HG02852 (cell line): ENCODE measurements around the gene TRPC6.
A peak's percentile ranks its signal among the peaks of the same experiment; 100 is the strongest.
"Not testable (repeated sequence)": the region's sequence is repeated elsewhere in the genome, so short reads cannot be mapped to it uniquely, and the experiment has no call there.

ENCODE experiments used
- ATAC-seq: cut with Tn5 transposase; IDR thresholded peaks from one replicate; pipeline ENCODE4 v1.9.1; 2021; ENCODE audit warnings: mild to moderate bottlenecking, moderate library complexity; ENCODE audit not compliant: unreplicated experiment

Gene TRPC6

DNA sequence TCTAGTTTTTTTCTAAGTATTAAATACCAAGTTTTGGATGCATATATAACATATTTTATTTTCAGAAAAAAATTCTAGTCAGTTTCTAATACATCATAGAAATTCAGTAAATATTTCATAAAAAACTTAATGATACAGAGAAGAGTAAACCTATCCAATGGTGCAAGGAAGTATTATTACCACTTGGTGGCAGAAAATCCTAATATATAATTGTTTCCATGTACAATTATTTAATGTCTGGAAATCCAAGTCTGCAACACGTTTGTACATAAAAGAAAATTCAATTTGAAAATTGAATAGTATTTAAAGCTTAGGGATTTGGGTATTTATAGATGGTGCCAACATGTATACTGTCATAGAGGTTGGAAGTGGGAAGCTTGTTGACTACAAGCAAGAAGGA lies 127.0 kb downstream of the TRPC6 start:
- no peak for ATAC-seq

DNA sequence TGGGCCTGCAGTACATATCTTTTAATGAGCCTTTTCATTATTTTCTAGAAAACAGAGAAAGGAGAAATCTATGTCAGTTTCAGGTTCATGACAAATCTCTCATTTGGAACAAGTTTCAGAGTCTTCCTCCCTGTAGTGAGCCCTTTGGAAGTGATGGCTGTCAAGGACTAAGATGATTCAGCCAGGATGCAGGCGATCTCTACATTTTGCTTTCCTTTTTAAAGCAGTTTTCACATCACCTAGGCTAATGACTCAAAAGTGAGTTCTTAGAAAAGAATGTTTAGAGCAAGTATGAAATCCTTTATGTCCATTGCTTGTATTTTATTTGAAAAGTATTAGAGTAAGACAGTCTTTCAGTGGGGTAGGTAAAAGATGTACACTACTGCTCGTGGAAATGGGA lies 130.1 kb downstream of the TRPC6 start:
- ATAC-seq: no peak

DNA sequence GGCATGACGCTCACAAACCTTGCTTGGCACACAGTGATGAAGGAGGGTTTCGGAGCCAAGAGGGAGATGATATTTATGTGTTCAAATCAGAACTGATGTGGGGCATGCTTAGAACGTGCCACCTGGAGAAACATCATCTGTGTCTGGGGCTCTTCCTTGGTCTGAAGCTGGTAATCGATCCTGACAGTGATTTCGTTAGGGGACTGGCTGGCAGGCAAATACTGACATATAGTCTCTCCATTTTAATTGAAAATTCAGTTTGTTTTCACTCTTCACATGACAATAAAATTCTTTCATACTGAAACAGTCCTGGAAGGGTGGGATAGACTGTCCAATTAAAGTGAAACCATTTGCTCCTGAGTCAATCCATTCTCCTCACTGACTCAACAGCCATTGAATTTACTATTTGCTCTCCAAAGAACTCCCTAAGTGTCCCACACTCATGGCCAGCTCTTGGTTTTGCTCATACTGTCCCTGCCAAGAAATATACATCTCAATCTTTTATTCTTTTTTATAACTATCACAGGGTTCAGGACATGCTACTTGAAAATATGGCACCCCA lies 134.8 kb downstream of the TRPC6 start:
- ATAC-seq: no peak

DNA sequence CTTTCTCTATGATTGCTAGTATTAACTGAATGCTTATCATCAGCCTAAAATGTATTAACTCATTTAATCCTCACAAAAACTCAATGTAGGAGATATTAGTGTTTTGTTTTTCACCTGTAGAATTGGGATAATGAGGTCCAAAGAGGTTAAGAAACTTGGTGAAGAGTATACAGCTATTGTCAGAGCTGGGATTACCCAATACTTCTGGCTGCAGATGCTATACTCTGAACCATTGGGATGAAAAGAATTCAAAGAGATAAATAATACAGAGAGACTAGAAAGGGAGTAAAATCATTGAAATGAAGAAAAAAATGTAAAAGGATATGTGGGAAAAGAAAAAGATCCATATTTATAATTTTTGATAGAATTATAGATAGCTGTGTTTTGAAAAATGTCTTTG lies 137.1 kb downstream of the TRPC6 start:
- no peak for ATAC-seq

DNA sequence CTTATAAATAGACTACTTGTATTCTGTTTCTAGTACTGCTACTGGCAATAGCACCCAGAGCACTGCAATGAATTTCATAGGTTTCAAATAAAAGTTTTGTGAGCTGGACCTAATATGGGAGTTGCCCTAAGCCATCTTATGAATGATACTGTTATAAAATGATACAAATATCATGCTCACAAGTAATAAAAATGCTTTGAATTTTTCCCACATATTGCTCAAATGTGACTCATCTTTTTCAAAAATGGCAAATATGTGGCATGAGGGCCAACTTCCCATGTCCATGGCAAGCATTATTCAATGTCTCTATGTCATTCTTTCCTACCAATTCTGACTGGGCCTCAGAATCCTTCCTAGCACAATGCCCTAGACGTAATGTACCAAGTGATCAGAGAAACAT lies 137.6 kb downstream of the TRPC6 start:
- ATAC-seq: no peak

DNA sequence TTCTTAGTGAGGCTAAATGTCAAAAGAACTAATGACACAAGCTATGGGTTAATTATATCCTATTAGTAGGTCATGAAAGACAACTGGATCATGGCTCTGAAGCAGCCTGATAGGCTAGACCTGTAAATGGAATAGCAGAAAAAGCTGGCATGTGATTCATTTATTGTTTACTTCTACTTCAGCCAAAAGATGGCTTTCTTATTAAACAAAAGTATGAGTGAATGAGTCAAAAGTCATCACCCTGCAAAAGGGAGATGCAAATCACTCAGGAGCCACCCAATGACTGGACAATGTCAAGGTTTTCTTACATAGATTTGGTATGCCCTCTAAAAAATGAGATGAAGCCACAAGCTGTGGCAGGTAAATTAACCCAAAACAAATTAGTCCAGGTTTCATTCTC lies 138.0 kb downstream of the TRPC6 start:
- ATAC-seq: no peak

DNA sequence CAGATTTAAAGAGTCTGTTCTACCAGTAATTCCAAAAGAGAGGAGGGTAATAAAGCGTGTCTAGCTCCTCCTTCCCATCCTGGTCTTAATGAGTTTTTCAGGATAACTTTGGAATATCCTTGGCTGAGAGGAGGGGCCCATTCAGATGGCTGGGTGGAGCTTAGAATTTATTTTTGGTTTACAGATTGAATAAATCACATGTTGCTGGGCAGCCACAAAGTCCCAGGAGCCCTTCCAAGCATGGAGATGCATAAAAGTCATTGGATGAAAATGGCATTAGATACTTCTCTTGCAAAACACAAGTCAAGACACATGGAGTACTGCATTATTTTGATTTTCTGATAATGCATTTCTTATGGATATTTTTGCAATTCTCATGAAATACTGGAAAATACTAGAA lies 139.0 kb downstream of the TRPC6 start:
- ATAC-seq: no peak

DNA sequence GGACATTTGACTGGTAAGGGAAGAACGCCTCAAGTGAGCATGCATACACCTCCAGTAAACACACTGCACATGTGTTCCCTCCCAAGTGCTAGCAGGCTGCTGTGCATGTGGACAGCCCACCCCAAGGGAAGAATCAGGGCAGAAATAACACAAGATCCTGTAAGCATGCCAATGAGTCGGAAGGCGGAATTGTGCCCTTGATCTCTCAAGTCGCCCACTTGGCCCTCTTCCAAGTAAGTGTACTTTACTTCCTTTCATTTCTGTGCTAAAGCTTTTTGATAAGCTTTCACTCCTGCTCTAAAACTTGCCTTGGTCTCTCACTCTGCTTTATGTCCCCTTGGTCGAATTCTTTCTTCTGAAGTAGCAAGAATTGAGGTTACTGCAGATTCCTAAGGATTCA lies 139.6 kb downstream of the TRPC6 start:
- ATAC-seq: no peak

DNA sequence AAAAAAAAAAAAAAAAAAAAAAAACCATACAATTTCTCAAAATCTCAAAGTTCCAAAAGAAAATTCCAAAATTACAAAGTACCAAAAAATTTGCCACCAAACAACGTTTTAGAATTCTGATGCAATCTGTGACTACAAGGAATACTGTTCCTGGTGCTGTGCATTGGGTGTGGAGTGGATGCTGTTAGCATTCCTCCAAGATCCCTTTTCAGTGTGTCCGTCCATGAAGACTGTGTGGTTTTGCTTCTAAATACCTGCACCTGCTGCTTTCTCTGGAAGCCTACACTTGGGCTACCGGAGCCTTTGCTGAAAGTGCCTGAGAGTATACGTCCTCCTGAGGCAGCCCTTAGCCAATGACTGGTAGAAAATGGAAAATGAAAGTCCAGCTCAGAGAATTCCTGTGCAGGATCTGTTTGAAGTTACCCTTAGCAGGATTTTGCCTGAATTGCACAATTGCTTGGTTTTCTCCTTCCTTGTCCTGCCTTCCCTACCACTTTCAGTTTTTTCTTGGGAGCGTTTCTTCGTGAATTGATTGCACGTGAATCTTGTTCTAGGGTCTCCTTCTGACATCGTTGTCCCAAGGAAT lies 140.8 kb downstream of the TRPC6 start:
- ATAC-seq: no peak

DNA sequence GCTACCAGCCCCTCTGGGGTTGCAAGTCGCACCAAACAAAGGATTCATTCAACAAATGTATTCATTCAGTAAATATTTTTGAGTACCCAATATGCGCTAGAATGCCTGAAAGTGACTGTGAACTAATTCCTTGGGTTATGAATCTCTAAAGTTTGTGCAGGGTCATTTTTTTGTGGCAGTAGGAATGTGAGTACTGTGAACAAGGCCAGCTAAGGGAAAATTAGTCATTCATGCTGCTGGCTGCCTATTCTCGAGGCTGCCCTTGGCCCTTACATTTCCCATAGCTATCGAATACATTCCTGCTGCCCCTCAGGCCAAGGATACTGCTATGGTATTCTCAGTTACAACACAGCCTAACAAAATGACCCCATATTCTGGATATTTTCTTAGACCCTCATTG lies 141.6 kb downstream of the TRPC6 start:
- no peak for ATAC-seq

DNA sequence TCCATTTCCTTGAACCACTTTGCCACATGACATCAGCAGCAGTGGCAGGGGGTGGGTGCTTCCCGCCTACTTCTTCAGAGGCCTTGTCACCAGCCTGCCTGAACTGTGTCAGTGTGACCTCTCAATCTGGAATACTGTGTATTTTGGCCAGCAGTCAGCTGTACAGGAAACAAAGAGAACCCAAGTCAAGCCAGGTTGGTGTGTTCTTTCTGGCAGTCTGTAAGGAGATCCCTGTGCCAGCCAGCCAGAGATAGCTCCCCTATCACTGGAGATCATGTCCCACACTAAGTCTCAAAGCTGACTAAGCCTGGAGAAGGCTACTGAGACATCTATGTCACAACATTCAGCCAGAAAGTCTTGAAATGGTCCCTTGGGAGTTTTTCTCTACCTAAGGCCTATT lies 142.1 kb downstream of the TRPC6 start:
- ATAC-seq: no peak

DNA sequence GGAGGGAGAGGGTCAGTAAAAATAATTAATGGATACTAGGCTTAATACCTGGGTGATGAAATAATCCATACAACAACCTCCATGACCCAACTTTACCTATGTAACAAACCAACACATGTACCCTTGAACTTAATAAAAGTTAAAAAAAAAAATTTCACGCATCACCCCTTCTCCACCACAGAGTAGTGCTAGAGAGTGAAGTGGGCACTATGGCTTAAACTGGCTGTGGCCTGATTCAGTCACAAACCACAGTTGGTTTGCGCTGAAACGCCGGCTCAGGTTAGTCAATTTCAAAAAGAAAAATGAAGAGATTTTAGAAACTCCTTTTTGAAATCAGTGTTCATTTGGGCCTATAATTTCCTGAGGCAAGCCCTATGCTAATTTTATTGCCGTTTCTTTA lies 144.3 kb downstream of the TRPC6 start:
- ATAC-seq: no peak

DNA sequence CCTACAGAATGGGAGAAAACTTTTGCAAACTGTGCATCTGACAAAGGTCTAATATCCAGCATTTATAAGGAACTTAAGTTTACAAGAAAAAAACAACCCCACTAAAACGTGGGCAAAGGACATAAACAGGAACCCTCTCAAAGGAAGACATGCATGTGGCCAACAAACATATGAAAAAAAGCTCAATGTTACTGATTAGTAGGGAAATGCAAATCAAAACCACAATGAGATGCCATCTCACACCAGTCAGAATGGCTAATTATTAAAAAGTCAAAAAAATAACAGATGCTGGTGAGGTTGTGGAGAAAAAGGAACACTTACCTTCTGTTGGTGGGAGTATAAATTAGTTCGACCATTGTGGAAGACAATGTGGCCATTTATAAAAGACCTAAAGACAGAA lies 145.1 kb downstream of the TRPC6 start:
- ATAC-seq: not testable (repeated sequence)

DNA sequence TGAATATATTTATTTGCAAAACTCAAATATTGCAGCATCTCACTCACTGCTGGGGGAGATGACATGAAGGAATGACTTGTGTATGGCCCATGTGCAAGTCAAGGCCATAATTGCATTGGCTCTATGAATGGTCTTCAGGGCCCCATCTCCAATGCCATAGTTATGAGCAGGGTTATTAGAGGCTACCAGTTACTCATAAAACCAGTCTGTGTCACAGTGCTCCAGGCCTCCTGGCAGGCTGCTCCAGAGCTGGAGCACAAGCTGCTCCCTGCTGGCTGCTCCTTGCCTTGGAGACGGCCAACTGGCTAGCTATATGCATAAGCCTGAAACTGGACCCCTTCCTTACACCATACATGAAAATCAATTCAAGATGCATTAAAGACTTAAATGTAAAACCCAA lies 145.7 kb downstream of the TRPC6 start:
- ATAC-seq: no peak

DNA sequence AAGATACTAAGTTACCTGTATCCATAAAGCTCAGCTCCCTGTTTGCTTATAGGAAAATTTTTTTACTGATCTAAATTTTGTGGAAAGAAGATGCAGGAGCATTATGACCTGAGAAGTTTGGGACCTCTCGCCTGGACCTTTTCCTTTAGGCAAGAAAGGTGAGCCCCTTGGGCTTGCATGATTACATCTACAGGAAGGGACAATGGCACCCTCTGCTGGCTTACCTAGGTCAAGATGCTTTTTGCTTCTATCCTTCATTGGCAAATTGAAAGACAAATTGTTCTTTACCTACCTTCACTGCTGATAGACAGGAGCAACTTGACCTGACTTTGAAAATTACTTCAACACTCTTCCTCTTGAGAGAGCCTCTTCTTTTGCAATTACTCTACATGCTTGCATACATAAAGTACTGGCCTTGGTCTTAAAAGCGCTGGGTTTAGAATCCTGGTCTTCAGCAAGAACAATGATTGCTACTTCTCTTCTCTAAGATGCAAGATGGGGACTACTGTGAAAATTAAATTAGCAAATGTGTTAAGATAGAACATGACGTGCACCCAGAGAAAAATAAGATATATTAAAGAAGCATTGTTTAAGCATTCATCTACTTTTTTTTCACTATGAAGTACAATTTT lies 147.2 kb downstream of the TRPC6 start:
- ATAC-seq: no peak

DNA sequence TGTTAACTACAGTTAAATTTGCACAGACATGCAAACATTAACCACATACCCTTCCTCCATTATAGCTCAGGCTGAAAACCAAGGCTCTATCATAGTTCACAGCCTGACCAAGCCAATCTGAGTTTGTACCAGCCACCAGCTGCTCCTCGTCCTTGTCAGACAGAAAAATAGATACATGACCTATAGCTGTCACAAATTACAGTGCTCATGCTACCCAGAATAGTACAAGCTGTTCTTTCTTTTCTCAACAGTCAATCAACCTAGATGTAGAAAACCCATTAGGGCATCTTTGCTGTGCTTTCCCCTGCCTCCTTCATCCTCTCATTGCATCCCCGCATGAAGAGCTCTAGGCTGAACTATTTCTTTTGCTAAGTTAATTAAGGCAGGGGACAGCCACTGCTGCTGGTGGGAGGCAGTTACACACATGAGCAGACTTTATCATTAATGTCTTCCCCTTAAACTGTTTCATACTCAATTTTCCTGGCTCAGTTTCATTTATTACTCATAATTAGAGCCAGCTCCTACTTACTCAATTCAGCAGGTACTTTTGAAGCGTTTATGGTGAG lies 148.3 kb downstream of the TRPC6 start:
- ATAC-seq: no peak

DNA sequence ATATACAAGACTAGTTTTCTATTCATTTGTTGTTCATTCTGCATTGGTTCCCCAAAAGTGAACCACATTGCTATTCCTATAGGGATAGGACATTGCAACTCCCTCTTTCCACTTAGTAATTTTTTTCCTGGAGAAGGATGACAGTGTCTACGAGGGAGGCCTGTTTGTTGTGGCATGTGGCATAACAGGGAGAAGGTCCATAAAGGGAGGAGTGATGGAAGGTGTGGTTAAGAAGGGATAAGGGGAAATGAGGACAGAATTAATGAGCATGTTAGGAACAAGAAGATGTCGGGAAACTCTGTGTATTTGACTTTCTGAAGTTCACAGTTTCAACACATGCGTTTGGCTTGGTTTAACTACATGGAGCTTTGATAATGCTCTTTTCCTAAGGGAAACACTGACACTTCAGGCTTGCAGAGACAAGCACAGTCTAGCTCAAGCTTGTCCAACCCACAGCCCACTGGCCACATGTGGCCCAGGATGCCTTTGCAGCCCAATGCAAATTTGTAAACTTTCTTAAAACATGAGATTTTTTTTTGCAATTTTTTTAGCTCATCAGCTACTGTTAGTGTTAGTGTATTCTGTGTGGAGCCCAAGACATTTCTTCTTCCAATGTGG lies 149.7 kb downstream of the TRPC6 start:
- ATAC-seq: no peak

DNA sequence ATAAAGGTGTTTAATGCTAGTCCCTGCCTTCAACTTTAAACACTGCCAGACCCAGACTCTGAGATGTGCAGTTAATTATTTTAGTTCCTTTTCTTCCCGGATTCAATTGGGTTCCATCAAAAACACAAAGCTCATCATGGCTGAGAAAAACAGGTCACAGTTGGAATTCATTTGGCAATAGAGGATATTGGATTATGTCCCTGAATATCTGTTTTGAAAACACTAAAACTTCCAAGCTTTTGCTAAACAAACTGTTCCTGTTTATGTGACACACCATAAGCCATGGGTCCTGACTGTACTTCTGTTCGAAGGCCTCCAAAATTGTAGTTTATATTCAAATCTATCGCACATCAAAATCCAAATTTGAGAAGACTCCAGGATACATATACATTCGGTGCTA lies 150.7 kb downstream of the TRPC6 start:
- no peak for ATAC-seq

DNA sequence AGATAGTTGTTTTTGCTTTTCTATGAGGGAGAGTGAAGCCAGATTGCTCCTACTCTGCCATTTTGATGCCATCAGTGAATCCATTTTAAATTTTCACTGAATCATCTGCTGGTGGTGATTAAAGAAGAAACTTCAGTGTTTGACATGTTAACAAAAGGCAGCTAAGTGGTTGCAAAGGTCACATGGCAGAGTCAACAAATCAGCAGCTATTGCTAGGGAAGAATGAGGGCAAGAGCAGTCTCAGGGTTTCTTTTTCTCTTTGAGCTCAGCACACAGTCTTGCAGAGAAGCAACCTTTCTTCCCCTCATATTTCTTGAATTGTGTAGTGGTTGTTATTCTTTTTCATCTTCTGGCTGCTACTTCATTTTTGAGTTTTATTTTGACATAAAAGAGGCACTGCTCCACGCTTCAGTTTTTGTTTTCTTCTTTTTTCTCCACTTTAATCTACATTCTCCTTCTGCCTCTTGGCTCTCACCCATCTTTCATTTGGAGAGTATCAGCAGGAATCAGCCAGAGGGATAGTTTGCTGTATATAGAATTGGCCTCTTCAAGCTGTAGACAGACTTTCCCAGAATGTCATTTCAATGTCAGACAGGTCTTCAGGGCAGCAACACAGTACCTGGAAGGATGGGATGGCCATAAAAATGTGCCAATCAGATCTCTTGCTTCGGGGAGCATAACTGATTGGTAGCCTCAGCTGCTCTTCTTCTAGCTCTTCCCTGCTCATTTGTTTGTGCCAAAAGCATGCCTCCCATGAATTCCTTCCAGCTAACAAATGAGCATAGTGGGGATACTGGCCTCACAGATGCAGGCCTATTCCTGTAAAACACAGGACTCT lies 153.9 kb downstream of the TRPC6 start:
- ATAC-seq: peak; percentile 64

DNA sequence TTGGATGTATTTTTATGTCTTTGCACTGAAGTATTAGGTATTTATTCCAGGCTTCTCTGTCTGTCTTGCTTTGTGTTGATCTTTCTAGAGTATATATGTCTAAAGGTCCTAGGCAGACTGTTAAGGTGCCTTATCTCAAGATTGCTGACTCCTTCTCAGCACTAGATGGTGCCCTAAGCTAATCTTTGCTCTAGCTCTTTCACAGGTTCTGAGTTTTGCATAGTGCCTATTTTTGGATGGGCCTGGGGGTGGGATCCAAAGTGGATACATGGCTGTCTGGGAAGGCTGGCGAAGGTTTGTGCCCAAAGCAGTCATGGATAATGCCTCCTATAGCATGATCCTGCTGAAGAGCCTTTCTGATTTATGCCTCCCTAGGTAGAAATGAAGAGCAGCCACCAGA lies 154.9 kb downstream of the TRPC6 start:
- ATAC-seq: peak; percentile 58

DNA sequence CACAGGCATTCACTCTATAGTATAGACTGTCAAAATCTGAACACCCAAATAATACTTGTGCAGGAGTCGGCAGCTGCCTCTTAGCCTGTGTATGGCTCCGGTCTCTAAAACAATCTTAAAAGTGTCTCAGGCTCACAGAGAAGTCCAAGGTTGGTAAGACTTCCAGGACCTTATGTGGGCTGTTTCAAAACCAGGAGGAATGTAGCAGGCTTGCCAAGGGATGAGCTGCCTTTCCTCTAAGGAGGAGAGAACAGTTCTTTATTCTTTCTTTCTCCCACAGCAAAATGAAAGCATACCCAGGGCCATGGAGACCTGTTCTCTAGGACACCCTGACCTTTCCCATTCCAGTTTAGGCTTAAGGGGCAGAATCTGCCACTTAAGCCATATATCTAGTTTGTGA lies 176.5 kb downstream of the TRPC6 start:
- no peak for ATAC-seq
